ENCODE results near the gene KPNA5. TPM values are rescaled to one million over a fixed set of nuclear protein-coding genes. Genes with fewer than 3 reads are reported as not detected.

KPNA5 gene
- total and polyA plus RNA-seq, 10 donors: 3.0 to 29.6 (median 17.2) TPM

DNA sequence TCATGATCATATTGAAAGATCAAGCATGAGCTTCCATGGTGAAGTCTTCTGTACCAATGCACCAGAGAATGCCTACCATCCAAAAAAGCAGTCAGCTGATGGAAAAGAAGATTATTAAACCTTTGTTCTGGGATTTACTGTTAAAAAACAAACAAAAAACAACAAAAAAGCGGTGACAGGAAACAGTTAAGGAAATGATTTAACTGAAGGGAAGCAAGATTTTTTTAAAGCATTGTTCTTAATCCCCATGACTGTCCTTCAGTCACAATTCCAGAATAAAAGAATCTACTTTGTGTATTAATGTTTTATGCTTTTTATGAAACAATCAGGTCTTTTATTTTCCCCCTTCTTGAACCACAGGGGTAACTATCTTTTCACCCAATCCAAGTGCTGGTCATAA lies 60.6 kb downstream of the KPNA5 start:
- no peak overlapping the region for H3K4me3 ChIP-seq
- no peak overlapping the region for H3K27ac ChIP-seq
- TF ChIP-seq POLR2AphosphoS5 (IDR thresholded peaks at IDR 0.05) (no peak), POLR2A (IDR thresholded peaks at IDR 0.05) (no peak)
- TF ChIP-seq, protein P1, sequence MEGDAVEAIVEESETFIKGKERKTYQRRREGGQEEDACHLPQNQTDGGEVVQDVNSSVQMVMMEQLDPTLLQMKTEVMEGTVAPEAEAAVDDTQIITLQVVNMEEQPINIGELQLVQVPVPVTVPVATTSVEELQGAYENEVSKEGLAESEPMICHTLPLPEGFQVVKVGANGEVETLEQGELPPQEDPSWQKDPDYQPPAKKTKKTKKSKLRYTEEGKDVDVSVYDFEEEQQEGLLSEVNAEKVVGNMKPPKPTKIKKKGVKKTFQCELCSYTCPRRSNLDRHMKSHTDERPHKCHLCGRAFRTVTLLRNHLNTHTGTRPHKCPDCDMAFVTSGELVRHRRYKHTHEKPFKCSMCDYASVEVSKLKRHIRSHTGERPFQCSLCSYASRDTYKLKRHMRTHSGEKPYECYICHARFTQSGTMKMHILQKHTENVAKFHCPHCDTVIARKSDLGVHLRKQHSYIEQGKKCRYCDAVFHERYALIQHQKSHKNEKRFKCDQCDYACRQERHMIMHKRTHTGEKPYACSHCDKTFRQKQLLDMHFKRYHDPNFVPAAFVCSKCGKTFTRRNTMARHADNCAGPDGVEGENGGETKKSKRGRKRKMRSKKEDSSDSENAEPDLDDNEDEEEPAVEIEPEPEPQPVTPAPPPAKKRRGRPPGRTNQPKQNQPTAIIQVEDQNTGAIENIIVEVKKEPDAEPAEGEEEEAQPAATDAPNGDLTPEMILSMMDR (IDR thresholded peaks at IDR 0.05 in 8 of 11, conservative IDR thresholded peaks at IDR 0.05 in 3 of 11): no peak
- intact Hi-C loops (cut with DNase I; ENCODE audit: low total_unique reads): no loop called here
- 26 to 54% (median 35%) methylated on average over 1 of the region's 1 CpG for WGBS, 5 donors
- H3K27me3 ChIP-seq (replicated peaks in 1 of 7): no peaks in the 10 kb centered on the region
- DNase-seq: no peak
- H3K9me3 ChIP-seq: peaks cover 4 to 68% (median 33%) of the 10 kb centered on the region in 8 donors
- H3K36me3 ChIP-seq: peaks cover 0 to 15% (median 0%) of the 10 kb centered on the region in 6 donors
- no peaks in the 10 kb centered on the region for H3K4me1 ChIP-seq

DNA sequence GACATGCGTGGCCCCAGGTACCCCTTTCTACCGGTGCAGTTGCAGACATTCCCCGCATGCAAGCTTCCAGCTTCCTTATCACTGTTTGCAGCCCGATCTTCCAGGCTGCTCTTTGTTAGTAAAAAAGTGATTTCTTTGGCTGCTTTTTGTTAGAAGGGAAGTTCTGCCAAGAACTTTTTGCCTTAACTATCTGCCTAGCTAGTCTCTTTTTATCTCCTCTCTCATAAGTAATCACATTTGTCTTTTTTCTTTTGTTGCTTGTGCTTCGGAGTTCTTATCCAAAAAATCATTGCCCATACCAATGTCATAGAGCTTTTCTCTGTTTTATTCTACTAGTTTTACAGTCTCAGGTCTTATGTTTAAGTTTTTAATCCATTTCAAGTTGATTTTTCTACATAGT lies 64.2 kb downstream of the KPNA5 start:
- Histone ChIP-seq H3K36me3 (no peaks in the 10 kb centered on the region), H3K4me1 (no peaks in the 10 kb centered on the region), H3K9me3 (peaks cover 0 to 49% (median 18%) of the 10 kb centered on the region in 8 donors), H3K27me3 (replicated peaks in 1 of 7) (no peaks in the 10 kb centered on the region), H3K27ac (no peak overlapping the region), H3K4me3 (no peak overlapping the region)
- no peak for DNase-seq
- 85 to 96% (median 91%) methylated on average over 5 of the region's 5 CpGs for WGBS, 5 donors
- TF ChIP-seq POLR2A (IDR thresholded peaks at IDR 0.05) (no peak), POLR2AphosphoS5 (IDR thresholded peaks at IDR 0.05) (no peak)
- TF ChIP-seq, protein P1 (IDR thresholded peaks at IDR 0.05 in 8 of 11, conservative IDR thresholded peaks at IDR 0.05 in 3 of 11): no peak
- intact Hi-C loops (cut with DNase I; ENCODE audit: low total_unique reads): no loop called here

DNA sequence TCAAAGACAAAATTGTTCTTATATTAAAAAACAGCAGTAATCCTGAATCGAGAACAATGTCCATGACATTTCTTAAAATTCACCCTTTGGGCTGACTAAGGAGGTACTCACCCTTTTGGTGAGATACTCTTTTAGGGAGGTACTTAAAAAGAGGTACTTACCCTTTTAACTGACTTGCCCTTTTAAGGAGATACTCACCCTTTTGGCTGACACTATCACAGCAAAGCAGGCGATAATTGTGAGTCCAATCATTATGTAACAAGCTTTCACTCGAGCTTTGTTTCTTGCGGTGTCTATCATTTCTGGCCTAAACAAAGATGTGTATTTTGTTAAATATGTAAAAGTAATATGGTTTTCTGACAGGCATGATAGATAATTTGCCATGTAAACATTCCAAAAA lies 80.8 kb downstream of the KPNA5 start:
- Histone ChIP-seq H3K27me3 (replicated peaks in 1 of 7) (peaks cover 0 to 53% (median 30%) of the 10 kb centered on the region in 7 donors), H3K4me3 (no peak overlapping the region), H3K4me1 (peaks cover 11 to 18% (median 15%) of the 10 kb centered on the region in 6 donors), H3K36me3 (no peaks in the 10 kb centered on the region), H3K27ac (no peak overlapping the region), H3K9me3 (no peaks in the 10 kb centered on the region)
- 70 to 85% (median 77%) methylated on average over 4 of the region's 4 CpGs for WGBS, 5 donors
- no peak for DNase-seq
- intact Hi-C loops (cut with DNase I; ENCODE audit: low total_unique reads): no loop called here
- TF ChIP-seq POLR2AphosphoS5 (IDR thresholded peaks at IDR 0.05): no peak
- TF ChIP-seq, protein P1 (IDR thresholded peaks at IDR 0.05 in 8 of 11, conservative IDR thresholded peaks at IDR 0.05 in 3 of 11): no peak
- TF ChIP-seq POLR2A (IDR thresholded peaks at IDR 0.05): no peak

DNA sequence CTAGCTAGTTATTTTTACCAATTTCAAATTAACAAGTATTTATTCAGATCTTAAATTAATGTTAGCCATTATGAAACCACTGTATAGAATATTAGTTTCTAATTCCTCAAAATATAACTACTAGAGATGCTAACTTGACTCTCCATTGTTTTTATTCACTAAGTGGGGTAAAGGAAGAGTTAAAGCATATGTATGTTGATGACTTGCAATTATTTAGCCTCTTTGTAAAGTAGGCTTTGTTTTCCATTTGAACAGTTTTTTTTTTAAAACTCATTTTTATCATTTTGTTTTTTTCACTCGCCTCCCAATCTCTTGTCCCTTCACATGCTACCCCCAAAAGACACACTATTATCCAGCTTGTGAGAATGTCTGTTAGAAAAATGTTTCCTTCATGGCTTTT lies 81.2 kb downstream of the KPNA5 start:
- Histone ChIP-seq H3K27ac (no peak overlapping the region), H3K4me3 (no peak overlapping the region), H3K36me3 (no peaks in the 10 kb centered on the region), H3K4me1 (peaks cover 11 to 18% (median 15%) of the 10 kb centered on the region in 6 donors), H3K9me3 (no peaks in the 10 kb centered on the region), H3K27me3 (replicated peaks in 1 of 7) (peaks cover 0 to 58% (median 34%) of the 10 kb centered on the region in 7 donors)
- intact Hi-C loops (cut with DNase I; ENCODE audit: low total_unique reads): no loop called here
- TF ChIP-seq POLR2AphosphoS5 (IDR thresholded peaks at IDR 0.05): no peak
- TF ChIP-seq, protein P1 (IDR thresholded peaks at IDR 0.05 in 8 of 11, conservative IDR thresholded peaks at IDR 0.05 in 3 of 11): no peak
- TF ChIP-seq POLR2A (IDR thresholded peaks at IDR 0.05): no peak
- WGBS, 5 donors: 89 to 98% (median 89%) methylated on average over 1 of the region's 1 CpG
- DNase-seq: no peak
